HG02943 (cell line): ENCODE results near the gene FAM177B.

Experiments used
- ATAC-seq: cut with Tn5 transposase; IDR thresholded peaks from one replicate; pipeline ENCODE4 v1.9.1; 2021; ENCODE audit warnings: mild to moderate bottlenecking, low read depth, moderate library complexity; ENCODE audit not compliant: unreplicated experiment

FAM177B gene

DNA sequence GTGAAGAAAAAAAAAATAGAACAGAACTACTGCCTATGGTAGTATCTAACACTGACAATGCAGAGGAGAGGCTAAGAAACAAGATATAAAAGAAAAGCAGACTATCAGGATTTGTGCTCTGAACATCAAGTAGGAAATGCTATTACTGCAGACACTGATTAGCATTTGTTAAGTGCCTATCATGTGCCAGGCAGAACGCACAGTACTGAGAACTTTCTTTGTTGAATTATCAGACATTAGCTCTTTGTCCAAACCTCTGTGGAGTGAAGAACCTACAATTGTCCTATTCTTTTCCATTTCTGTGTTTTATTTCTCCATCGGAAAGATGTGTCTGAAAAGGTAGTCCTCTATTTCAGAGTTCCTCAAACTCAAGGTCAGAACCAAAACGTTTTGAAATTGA, 47.4 kb downstream of the FAM177B start:
- no peak for ATAC-seq

- no peak for ATAC-seq
Observed at GRCh38 chr1:222784916-222785315, 47.9 kb downstream of the FAM177B start.

DNA sequence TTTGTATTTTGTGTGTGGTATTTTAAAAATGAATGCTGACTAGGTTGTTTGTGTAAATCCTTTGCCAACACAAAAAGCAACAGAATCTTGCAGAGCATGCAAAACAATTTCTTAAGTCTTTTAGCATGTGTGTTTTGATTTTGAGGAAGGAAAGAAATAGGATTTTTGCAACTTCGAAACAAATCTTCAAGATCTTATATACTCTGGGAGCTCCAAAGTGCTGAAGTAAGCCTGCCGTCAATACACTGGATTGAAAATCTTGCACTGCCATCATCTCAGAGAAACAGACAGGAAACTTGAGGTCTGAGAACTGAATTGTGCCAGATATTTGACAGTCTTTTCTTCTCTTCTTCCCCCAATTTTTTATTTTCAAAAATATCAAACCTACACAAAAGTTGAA, 48.5 kb downstream of the FAM177B start:
- no peak for ATAC-seq

DNA sequence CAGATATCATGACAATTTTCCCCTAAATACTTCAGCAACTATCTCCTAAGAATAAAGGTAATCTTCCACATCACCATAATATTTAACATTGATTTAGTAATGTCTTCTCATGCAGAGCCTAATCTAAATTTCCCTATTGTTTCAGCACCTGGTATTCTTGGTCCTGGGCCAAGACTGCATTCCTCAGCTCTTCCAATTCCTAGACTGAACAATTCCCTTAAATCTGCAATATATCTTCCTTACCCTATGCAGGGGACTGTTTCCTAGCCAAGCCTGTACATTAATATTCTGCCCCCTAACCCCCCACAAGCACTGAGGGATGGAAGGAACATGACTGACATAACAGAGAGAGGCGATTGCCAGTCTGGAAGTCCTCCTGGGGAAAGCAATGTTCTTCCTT, 49.1 kb downstream of the FAM177B start:
- ATAC-seq = no peak

DNA sequence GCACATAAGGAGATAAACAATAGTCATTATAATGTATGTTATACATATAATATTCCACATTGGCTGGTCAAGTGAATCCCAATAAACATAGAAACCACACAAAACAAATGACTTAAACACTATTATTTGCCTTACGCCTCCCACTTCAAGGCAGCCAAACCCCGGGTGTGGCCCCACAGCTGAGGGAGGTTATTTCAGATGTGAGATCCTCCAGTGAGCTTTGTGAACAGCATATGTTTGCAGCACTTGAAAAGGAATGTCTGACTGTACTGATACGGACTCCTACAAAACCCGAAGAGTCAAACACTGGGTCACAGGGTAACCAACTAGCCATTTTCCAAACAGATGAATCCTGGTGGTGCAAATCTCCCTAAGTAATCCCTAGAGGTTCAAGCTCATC, 50.7 kb downstream of the FAM177B start:
- no peak for ATAC-seq

- no peak for ATAC-seq
Observed at GRCh38 chr1:222788402-222789156, 51.6 kb downstream of the FAM177B start.

- ATAC-seq = no peak
Observed at GRCh38 chr1:222790115-222790514, 53.1 kb downstream of the FAM177B start.

DNA sequence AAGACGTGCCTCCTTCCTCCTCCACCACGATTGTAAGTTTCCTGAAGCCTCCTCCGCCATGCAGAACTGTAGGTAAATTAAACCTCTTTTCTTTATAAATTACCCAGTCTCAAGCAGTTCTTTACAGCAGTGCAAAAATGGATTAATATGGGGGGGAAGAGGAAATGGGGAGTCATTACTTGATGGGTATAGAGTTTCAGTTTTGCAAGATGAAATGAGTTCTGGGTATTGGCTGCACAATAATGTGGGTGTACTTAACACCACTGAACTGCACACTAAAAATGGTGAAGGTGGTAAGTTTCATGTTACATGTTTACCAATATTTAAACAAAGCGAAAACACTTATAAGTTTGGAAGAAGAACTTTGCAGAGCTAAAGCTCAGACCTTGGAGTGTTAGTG, 53.5 kb downstream of the FAM177B start:
- ATAC-seq = no peak

GRCh38 chr1:222791006-222791710, 54.2 kb downstream of the FAM177B start:
- ATAC-seq = no peak

GRCh38 chr1:222792744-222793143, 55.7 kb downstream of the FAM177B start:
- no peak for ATAC-seq

DNA sequence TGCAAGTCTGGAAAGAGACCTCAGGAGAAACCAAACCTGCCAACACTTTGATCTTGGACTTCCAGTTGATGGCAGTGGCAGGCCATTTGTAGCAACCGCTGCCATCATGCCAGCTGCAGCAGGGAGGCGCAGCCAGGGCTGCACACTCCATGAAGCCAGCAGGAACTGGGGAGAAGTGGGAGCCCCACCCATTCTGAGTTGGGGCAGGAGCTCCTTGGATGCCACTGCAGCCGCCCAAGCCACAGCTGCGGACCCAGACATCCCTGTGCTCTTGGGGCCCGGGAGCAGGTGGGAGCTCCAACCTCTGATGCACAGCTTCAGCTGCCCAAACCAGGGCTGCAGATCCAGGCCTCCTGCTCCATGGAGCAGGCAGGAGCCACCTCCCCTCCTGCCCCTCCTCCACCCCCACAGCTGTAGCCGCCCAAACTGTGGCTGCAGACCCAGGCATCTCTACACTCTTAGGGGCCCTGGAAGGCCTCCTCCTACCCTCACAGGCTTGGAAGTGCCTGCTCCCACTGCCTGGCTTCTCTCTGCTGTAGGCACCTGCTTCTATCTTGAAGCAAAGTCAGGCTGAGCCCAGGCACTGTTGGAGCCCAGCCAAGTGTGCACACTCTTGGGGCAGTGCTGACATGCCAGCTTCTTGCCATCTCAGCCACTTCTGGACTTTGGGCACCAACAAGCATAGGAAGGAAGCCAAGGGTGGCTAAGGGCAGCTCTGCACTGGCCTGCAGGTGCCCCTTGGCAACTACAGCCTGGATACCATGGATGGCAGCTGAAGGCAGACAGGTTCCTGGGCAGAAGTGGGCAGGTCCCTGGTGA, 57.9 kb downstream of the FAM177B start:
- ATAC-seq = no peak

- ATAC-seq = no peak
Observed at GRCh38 chr1:222798116-222798515, 61.1 kb downstream of the FAM177B start.

- no peak for ATAC-seq
Observed at GRCh38 chr1:222798975-222799374, 62.0 kb downstream of the FAM177B start.
